ENCODE measurements around the gene RAB3D. TPM values are rescaled to one million over a fixed set of nuclear protein-coding genes. Genes with fewer than 3 reads are reported as not detected.
"Not testable (repeated sequence)": the region's sequence is repeated elsewhere in the genome, so short reads cannot be mapped to it uniquely, and the experiment has no call there.

Gene RAB3D
- total RNA-seq, 1 donor from 2014 or later = 9.4 TPM

DNA sequence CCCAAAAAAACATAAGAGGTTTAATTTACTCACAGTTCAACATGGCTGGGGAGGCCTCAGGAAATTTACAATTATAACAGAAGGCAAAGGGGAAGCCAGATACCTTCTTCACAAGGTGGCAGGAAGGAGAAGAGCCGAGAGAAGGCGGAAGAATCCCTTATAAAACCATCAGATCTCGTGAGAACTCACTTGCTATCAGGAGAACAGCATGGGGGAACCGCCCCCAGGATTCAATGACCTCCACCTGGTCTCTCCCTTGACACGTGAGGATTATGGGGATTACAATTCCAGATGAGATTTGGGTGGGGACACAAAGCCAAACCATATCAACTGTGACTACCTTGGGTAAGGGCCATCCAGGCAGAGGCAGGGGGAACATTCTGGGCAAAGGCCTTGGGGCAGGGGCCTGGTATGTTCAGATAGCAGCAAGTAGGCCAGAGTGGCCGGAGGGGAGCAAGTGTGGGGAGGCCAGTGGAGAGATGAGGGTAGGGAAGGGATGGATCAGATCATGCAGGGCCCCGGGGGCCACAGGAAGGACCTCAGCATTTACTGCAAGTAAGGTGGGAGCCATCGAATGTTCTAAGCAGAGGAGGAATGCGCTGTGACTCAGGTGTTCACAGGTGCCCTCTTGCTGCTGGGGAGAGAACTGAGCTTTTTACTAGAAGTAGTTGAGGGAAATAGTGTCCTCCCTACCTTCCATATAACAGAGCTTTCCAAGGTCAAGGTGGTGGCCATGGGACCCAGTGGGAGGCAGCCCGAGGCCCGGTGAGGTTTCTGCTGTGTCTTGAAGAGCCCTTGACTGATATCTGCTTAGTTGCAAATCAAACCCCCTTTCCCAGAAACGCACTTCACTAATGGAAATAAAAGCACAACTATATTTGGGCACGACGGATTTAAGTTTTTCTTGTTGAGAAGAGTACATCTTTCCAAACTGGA, 18.0 kb downstream of the RAB3D start:
- ATAC-seq = no peak
- intact Hi-C loops (cut with DNase I) = no loop called here
- DNase-seq (ENCODE audit: missing footprints) = no peak

DNA sequence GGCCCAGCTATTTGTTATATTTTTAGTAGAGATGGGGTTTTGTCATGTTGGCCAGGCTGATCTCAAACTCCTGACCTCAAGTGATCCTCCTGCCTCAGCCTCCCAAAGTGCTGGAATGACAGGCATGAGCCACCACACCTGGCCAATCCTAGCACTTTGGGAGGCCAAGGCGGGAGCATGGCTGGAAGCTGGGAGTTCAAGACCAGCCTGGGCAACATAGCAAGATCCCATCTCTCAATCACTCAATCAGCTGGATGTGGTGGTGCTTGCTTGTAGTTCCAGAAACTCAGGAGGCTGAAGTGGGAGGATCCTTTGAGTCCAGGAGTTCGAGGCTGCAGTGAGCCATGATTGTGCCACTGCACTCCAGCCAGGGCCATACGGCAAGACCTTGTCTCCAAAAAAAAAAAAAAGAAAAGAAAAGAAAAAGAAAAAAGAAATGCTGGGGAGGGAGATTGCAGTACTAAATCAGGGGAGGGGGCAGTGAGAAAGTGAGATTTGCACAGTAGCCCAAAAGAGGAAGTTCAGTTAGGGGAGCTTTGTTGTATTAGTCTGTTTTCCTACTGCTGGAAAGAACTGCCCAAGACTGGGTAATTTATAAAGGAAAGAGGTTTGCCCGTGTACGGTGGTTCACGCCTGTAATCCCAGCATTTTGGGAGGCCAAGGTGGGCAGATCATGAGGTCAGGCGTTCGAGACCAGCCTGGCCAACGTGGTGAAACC, 19.0 kb downstream of the RAB3D start:
- intact Hi-C loops (cut with DNase I); ATAC-seq; DNase-seq (ENCODE audit: missing footprints): not testable (repeated sequence)

DNA sequence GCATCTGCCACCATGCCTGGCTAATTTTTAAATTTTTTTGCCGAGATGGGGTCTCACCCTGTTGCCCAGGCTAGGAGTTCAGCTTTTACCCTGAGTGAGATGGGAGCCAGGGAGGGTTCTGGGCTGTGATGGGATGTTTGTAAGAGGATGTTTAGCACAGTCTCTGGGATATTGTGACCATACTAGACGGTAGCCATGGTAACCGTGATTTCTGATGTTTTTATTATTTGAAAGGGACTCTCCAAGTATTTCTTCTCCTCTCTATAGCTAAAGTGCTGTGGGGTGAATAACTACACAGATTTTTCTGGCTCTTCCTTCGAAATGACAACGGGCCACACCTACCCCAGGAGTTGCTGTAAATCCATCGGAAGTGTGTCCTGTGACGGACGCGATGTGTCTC, 33.1 kb downstream of the RAB3D start:
- DNase-seq (ENCODE audit: missing footprints) = no peak
- ATAC-seq = no peak
- intact Hi-C loops (cut with DNase I) = no loop called here

DNA sequence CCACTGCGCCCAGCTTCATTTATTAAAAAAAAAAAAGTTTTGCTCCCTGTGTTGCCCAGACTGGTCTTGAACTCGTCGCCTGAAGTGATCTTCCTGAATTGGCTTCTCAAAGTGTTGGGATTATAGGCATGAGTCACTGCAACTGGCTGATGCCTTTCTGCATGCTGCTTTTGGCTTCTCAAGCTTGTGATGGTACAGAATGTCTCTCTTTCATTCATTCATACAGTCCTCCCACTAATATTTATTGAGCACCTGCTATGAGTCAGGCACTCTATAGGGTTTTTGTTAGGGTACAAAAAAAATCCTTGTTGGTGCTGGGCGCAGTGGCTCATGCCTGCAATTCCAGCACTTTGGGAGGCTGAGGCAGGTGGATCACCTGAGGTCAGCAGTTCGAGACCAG, 34.5 kb downstream of the RAB3D start:
- ATAC-seq = no peak
- intact Hi-C loops (cut with DNase I) = no loop called here
- no peak for DNase-seq (ENCODE audit: missing footprints)

DNA sequence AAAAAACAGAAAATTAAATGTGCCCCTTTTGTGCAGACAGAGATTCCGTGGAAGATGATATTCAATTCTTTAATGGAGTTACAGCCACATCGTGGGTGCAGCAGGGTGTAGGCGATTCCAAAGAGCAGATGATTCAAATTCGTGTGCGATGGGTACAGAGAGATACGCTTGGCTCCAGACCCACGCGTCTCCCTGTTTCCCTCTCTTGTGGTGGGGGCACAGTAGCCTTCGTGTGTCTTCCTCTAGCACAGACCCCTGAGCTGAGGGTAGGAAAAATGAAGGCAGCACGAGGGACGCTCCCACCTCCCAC, 38.7 kb downstream of the RAB3D start:
- DNase-seq (ENCODE audit: missing footprints) (no peak), ATAC-seq (no peak)
- intact Hi-C loops (cut with DNase I) = no loop called here

DNA sequence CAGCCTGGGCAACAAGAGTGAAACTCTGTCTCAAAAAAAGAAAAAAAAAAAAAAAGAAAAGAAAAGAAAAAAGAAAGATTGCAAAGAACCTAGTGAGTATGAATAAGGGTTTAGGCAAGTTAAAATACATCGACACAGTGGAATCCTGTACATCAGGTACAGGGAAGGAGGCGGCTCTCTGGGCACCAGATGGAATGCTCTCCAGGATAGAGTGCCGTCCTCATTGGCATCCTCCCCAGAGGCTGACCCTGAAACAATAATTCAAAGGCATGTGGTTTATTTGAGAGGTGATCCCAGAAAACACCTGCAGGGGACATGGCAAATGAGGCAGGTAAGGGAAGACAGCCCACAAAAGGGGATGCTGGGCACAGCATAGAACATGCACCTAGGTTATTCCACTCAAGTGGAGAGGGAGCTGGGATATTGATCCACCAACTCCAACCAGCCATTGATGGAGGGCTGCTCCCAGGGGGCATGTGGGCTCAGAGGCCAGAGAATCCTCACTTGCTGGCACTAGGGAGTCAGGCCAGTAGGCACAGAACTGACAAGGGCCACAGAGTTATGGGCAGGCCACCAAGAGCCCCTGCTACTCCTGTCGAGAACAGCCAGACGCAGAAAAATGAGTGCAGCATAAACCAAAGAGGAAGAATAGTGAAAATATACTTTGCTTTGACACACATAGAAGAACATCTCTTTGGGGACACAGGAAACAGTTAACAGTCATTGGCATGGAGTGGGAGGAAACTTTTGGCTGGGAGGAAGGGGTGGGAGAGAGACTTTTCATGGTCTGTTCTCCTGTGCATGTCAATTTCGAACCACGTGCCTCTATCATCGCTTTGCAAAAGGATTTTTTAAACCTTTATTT, 39.3 kb downstream of the RAB3D start:
- intact Hi-C loops (cut with DNase I) = loop anchor here (10.0 kb wide), 1 partner anchor 145 kb away; no protein-coding TSS in a partner anchor
- DNase-seq (ENCODE audit: missing footprints) = no peak
- ATAC-seq = no peak

DNA sequence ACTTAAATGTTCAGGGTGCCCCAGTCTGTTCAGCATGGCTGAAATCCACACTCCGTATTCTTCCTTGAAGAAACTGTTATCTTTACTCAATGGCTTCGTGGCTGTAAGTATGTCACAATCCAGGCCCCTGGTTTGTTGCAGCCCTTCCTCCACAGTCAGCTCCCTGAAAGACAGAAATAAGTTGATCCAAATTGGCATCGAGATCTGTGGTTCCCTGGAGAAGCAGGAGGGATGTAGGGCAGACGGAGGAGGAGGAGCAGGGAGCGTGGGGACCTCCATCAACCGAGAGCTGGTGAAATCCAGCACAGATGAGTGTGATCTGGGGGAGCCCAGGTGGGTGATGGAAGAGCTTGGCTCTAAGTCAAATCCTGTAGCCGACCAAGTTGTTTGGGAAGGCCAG, 43.2 kb downstream of the RAB3D start:
- ATAC-seq (peak; percentile 58), DNase-seq (ENCODE audit: missing footprints) (no peak)
- intact Hi-C loops (cut with DNase I) = loop anchor here (10.0 kb wide), 1 partner anchor 149 kb away; no protein-coding TSS in a partner anchor

DNA sequence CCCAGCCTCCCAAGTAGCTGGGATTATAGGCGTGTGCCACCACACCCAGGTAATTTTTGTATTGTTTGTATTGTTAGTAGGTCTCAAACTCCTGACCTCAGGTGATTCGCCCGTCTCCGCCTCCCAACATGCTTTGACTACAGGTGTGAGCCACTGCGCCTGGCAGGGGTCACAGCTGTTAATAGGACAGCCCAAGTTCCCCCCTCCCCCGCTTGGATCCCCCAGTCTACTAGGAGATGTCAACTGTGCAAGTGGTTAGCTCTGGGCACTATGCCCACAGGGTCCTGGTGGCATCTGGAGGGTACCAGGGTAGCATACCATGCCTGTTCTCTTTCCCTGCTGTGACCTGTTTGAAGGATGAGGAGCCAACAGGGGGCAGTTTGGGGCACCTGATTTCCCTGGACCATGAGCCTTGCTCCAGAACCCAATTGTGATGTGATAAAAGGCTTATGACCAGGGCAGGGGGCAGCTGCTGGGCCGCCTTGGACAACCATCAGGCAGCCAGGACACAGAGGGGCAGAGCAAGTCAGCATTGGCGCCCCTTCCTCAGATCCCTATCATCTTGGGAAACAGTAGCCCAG, 43.7 kb downstream of the RAB3D start, which contains the start of gene TSPAN16:
Gene TSPAN16 (plus strand): TSS at position 496 of the 581 bp plus-strand sequence. CDS start 138 bp downstream, outside the sequence.
- ATAC-seq = no peak
- intact Hi-C loops (cut with DNase I) = loop anchor here (2.0 to 10.0 kb wide), 2 partner anchors 51 to 149 kb away; partner anchors contain the start of genes CCDC159 and TMEM205

DNA sequence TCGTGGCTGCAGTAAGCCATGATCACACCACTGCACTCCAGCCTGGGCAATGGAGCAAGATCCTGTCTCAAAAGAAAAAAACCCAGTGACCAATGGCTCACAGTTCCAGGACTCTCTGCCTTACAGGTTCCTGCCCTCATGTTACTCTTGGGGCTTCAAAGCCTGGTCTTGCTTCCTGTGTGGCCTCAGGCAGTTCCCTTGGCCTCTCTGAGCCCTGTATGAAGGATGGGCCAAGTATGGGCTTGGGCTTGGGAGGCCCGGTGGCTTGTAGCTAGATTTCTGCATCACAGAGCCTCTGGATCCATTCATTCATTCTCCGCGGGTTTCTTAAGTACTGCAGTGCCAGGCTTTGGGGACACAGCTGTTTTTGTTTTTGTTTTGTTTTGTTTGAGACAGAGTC, 44.3 kb downstream of the RAB3D start:
- intact Hi-C loops (cut with DNase I) = loop anchor here (2.0 to 10.0 kb wide), 2 partner anchors 52 to 150 kb away; partner anchors contain the start of genes CCDC159 and TMEM205
- DNase-seq (ENCODE audit: missing footprints) = no peak
- no peak for ATAC-seq

More for the DNA sequence above, 43.7 kb downstream of the RAB3D start, which contains the start of gene TSPAN16:
- no peak for DNase-seq (ENCODE audit: missing footprints)

DNA sequence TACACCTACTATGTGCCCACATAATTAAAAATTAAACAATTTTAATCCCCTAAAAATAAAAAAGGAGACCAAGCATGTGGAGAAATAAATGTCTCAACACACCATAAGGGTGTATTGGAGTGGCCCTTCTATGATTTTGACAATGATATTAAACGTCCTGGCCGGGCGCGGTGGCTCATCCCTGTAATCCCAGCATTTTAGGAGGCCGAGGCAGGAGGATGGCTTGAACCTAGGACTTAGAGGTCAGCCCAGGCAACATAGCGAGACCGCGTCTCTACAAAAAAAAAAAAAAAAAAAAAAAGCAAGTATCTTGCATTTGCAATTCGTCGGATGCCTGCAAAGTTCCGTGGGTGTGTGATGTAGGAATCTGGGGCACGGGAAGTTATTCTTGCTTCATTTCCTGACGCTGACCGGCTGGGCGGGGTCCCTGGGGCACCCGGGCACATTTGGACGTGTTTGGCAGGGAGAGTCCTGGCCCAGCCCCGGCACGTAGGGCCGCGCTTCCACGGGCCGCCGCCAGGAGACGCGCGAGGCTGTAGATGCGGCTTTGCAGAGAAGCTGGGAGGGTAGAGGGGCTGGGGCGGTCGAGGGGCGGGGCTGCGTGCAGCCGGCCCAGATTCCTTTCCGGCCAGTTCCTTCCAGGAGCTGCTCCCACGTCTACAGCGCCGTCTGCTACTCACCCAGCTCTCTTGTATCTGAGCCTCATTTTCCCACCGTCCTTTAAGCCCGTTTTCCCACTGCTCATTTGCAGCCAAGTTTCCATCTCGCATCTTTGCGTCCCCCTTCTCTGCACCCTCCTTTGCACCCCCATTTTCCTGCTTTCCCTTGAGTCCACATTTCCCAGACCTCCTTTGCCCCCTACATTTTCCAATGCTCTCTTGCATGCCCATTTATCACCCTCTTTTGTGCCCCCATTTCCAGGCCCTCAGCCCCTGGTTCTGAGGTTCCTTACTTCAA, 45.7 kb downstream of the RAB3D start:
- ATAC-seq = peak; percentile 96
- peak; percentile 98 for DNase-seq (ENCODE audit: missing footprints)
- intact Hi-C loops (cut with DNase I) = loop anchor here (2.0 to 10.0 kb wide), 6 partner anchors 53 to 294 kb away; partner anchors contain the start of genes CCDC159, EPOR and TMEM205

DNA sequence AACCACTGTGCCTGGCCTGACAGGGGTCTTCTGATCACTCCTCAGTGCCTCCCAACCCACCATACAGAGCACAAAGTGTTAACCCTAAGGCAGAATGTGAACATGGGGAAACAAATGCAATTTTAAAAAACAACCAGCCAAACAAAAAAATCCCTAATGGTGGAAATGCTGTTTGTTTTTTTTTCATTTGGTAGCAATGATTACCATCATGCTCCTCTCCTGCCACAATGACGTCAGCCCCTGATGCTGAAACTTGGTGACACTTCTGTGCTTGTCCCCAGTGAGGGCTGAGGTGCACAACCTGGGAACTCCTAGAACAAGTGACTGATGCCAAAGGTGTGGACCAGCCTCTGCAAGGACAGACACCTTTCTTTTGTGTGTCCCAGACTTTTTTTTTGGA, 47.5 kb downstream of the RAB3D start:
- intact Hi-C loops (cut with DNase I) = loop anchor here (2.0 to 10.0 kb wide), 5 partner anchors 90 to 295 kb away; partner anchors contain the start of gene EPOR
- DNase-seq (ENCODE audit: missing footprints) = no peak
- ATAC-seq = no peak

DNA sequence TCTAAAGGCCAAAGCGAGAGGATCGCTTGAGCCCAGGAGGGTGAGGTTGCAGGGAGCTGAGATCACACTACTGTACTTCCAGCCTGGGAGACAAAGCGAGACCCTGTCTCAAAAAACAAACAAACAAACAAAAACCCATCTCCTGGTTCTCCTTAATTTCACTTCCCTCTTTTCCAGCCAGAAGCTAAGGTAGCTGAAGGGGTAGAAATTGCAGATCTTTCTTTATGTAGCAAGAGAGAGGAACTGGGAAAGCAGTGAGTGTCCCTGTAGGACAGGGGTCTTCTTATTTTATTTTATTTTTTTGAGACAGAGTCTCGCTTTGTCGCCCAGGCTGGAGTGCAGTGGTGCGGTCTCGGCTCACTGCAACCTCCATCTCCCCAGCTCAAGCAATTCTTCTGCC, 48.0 kb downstream of the RAB3D start:
- intact Hi-C loops (cut with DNase I) = loop anchor here (5.0 to 10.0 kb wide), 4 partner anchors 91 to 296 kb away; partner anchors contain the start of gene EPOR
- DNase-seq (ENCODE audit: missing footprints) (no peak), ATAC-seq (no peak)

DNA sequence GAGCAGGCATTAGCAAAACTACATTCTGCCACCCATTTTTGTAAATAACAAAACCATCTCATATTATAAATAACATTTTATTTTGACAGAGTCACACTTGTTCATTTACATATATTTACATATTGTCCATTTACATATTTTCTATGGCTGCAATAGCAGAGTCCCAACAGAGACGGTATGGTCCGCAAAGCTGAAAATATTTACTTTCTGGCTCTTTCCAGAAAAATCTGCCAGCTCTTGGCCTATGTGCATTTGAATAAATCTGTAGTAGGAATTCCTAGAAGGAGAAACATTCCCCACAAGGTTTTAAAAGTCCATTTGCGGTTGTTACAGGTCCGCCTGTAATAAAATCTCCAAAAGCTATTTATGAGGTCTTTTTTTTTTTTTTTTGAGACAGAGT, 49.2 kb downstream of the RAB3D start:
- DNase-seq (ENCODE audit: missing footprints) = no peak
- no peak for ATAC-seq
- intact Hi-C loops (cut with DNase I) = loop anchor here (5.0 to 10.0 kb wide), 4 partner anchors 92 to 297 kb away; partner anchors contain the start of gene EPOR

DNA sequence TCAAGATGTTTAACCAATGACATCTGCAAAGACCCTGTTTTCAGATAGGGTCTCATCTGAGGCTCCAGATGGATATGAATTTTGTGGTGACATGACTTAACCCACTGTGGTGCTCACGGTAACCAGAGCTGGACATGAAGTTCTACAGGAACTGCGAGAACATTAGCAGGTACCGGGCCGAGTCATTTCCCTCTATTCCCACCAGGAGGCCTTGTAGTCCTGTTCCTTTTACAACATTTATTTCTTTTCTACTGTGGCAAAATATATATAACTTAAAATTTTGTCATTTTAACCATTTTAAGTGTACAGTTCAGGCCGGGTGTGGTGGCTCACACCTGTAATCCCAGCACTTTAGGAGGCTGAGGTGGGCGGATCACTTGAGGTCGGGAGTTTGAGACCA, 51.1 kb downstream of the RAB3D start:
- intact Hi-C loops (cut with DNase I) = no loop called here
- no peak for ATAC-seq
- DNase-seq (ENCODE audit: missing footprints) = no peak

DNA sequence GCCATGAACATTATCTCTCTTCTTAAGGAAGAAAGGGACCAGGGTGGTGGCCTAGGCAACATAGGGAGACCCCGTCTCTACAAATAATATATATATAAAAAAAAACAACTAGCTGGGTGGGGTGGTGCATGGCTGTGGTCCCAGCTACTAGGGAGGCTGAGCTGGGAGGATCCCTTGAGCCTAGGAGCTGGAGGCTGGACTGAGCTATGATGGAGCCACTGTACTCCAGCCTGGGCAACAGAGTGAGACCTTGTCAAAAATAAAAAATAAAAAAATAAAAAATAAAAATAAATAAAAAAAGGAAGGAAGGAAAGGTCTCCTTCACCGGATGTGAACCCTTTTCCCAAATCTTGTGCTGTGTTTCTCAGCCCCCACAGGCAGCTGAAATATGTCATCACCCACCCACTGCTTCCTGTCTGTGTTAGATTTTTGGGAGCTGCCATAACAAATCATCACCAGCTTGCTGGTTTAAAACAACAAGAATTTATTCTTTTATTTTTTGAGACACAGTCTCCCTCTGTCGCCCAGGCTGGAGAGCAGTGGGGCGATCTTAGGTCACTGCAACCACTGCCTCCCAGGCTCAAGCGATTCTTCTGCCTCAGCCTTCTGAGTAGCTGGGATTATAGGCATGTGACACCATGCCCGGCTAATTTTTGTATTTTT, 53.0 kb downstream of the RAB3D start:
- ATAC-seq = peak; percentile 80
- intact Hi-C loops (cut with DNase I) = loop anchor here (2.0 kb wide), 1 partner anchor 44 kb away; no protein-coding TSS in a partner anchor
- DNase-seq (ENCODE audit: missing footprints) = no peak

DNA sequence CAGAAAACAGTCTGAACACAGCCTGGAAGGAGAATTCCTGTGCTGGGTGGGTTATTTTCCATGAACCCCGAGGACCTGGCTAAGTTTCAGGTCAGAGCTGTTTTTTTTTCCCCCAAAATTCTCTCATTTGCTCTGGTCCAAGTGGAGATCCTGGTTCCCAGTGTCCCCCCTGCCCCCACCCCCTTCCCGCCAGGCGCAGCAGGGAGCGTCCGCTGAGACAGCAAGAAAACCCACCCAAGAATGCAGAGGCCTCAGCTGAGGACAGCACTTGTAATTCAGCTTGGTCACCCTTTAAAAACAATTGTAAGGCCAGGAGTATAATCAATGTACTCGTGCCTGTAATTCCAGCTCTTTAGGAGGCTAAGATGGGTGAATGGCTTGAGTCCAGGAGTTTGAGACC, 54.9 kb downstream of the RAB3D start:
- no peak for ATAC-seq
- DNase-seq (ENCODE audit: missing footprints) = no peak
- intact Hi-C loops (cut with DNase I) = no loop called here

All from Right ventricle myocardium inferior (tissue), 1 donor.